GM10266 (cell line): Measurements from ENCODE around the gene RMDN2.
A peak's percentile ranks its signal among the peaks of the same experiment; 100 is the strongest.

Experiments
- DNase-seq: peaks from one replicate; pipeline ENCODE4 v3.0.0; 2012; ENCODE audit errors: extremely low spot score
- CTCF ChIP-seq: IDR thresholded peaks from 2 replicates; pipeline ENCODE4 v1.5.1; 2012; ENCODE audit warnings: mild to moderate bottlenecking, low read depth; ENCODE audit not compliant: control insufficient read depth, insufficient read depth; ENCODE audit errors: missing control alignments

RMDN2 gene

GRCh38 chr2:38035968-38036367 lies 110.9 kb downstream of the RMDN2 start:
- DNase-seq = no peak
- no peak for TF ChIP-seq CTCF

GRCh38 chr2:38037325-38037724 lies 112.2 kb downstream of the RMDN2 start:
- DNase-seq = no peak
- no peak for TF ChIP-seq CTCF

DNA sequence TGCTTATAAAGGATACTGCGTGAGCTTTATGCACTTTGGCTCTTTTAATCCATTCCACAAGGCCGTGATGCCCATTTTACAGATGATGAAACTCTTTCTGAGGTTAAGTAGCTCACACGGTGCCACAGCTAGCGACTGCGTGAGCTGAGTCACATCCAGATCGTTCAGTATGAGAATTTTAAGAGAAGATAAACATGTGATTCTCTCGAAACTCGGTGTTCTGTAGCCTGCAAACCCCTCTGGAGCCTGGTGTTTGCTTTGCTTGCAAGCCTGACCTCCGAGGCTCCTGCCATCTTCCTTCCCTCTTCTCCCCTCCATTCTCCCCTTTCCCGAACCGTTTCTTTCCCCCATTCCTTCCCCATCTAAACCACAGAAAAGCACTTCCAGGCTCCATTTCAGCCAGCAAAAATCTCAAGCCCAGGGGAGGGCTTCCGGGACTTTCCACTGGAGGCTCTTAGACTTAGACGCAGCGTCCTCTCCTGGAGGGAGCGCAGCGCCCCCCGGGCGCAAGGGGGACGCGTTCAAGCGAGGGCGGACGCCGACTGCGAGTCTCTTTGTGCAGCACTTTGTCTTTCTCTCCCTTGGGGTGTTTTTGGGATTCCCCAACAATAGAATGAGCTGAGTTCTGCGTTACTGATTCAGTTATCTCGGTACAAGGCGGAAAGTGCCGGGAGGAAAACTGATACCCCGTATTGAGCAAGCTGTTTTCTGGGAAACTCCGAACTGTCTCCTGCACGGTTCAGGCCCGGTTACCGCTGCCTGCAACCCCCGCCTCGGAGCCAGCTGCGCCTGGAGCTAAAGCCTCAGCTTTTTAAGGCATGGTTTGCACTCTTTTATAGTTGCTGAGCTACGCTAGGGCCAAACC lies 112.9 kb downstream of the RMDN2 start:
- DNase-seq = peak; percentile 66
- TF ChIP-seq CTCF = peak; percentile 66

DNA sequence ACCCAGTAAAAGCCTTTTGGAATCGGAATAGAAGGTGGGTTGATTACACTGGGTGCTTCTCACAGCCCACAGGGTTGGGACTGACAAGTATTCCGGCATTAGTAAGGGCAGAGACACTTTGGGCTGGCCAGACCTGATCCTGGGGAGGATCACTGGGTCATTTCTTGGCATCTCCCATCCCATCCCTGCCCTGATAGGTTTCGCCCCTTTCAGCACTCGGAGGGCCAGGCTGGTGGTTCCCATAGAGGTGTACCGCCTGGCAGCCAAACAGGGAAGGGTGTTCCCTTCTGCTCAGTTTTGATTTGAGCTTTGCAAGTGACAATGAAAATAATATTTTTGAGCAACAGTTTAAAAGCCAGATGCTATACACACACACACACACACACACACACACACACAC lies 113.6 kb downstream of the RMDN2 start:
- TF ChIP-seq CTCF = no peak
- DNase-seq = no peak

DNA sequence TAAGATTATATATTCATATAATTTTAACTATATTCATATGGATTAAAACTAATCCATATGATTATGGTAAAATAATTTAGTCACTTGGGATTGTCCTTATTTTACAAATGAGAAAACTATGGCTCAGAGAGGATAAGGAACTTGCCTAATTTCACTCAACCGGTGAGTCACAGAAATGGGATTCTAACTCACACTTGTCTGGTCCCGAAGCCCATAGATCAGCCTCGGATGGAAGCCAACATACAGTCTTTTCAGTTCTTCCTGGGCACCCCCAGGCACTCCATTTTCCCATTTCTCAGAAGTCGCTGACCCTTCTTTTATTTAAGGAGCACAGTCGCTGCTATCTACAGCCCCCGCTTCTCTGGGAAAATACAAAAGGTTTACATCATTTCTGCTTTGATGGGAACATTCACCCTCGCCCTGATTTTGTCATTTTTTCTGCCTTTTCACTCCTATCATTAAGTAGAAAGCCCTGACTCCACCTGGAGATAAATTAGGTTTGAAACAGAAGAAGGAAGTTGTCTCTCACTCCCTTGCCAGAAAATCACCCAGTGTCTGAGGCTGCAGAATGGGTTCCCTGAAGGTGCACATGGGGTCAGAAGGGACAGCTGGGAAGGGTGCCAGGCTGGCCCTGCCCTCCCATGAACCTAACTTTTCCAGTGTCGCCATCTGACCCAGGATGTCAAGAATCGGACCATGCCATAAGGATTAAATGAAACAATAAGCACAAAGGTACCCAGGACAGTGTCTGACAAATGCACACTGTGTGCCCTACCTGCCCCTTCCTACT lies 114.2 kb downstream of the RMDN2 start:
- DNase-seq = no peak
- TF ChIP-seq CTCF = no peak

DNA sequence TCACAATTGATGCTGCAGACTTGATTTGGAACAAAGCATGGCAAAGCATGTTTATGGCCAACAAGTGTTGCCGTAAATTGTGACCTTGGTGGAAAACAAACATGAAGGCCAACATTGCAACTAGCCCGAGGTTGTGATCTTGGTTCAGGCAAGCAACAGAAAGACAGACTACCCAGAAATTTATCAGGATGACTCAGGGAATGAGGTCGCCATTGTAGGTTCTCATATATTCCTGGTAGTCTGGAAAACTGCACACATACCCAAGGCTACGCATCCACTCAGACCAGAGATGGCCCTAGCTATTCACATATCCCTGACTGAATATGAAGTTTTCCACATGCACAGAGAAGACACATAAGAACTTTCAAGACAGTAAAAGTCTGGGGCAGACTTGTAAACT lies 120.7 kb downstream of the RMDN2 start:
- TF ChIP-seq CTCF = no peak
- no peak for DNase-seq

DNA sequence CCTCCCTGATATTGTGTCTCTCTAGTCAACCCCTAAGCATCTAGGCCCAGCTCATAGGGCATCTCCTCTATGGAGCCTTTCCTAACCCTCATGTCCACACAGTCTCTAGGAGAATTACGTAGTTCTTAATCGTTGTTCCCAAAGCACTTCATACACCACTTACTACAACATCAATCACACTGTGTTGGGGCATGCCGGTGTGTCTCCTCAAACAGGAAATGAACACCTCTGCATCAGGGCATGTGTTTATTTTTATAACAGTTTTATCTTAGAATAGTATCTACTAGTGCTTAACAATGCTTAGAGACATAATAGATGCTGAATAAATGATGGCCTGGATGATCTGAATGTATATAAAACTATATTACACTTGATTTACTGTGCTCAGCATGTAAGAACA lies 131.1 kb downstream of the RMDN2 start:
- TF ChIP-seq CTCF = no peak
- no peak for DNase-seq
